ENCODE results near the gene PLEKHH1. TPM values are rescaled to one million over a fixed set of nuclear protein-coding genes. Genes with fewer than 3 reads are reported as not detected.
A peak's percentile ranks its signal among the peaks of the same experiment; 100 is the strongest.
"Not testable (repeated sequence)": the region's sequence is repeated elsewhere in the genome, so short reads cannot be mapped to it uniquely, and the experiment has no call there.

The PLEKHH1 gene
- total and polyA plus RNA-seq, 4 donors: 0.46 to 2.4 (median 0.89) TPM

DNA sequence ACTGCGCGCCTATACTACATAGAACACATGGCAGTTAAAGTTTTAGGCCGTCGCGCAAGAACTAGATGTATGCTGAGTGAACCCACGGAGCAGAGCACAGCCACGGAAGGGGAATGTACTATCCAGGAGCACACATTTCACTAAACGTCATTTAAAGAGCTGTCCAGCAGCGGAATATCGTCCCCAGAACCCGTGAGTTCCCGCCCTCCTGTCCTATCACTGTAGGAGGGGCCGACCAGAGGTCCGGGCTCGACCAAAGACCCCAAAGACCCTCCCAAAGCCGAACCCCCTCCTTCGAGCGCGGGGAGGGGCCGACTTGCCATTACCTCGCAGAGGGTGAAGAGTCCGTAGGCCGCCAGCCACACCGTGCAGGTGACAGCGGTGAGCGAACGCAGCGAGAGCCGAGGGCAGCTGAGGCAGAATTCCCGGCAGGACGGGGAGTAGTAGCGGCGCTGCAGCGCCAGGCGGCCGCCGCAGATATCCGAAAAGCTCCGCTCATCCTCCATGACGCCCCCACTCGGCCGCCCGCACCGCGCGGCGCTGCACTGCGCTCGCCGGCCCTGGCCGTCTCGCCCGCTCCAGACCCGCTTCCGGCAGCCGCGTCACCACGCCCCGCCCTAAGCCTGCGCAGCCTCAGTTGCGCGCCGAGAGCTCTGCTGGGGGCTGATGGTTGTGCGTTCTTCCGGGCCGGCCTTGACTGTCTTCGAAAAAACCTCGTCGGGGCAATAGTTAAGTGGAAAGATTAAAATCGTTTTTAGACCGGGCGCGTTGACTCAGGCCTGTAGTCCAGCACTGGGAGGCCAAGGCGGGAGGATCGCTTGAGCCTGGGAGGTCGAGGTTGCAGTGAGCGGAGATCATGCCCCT, 66.8 kb downstream of the PLEKHH1 start, which contains the start of gene PIGH:
TSS of gene PIGH (minus strand) at position 571 of the 864 bp plus-strand sequence. CDS start at position 506, 65 bp downstream.
- peak within 1 kb of the TSS; percentile 82 to 94 (median 83) for H3K4me3 ChIP-seq (ENCODE audit: low read depth in 1 of 3, low read length in 3 of 3)
- no peak for TF ChIP-seq NR2F2 (IDR thresholded peaks at IDR 0.05)
- TF ChIP-seq FOXA1 (IDR thresholded peaks at IDR 0.05): no peak
- peak; percentile 76 for TF ChIP-seq YY1 (IDR thresholded peaks at IDR 0.05)
- TF ChIP-seq HNF4G (IDR thresholded peaks at IDR 0.05): no peak
- TF ChIP-seq, protein P1, sequence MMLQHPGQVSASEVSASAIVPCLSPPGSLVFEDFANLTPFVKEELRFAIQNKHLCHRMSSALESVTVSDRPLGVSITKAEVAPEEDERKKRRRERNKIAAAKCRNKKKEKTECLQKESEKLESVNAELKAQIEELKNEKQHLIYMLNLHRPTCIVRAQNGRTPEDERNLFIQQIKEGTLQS (IDR thresholded peaks at IDR 0.05): no peak
- TF ChIP-seq RXRA (IDR thresholded peaks at IDR 0.05): no peak
- peak in 1 of 2 donors; percentile 19 for TF ChIP-seq EGR1 (IDR thresholded peaks at IDR 0.05; ENCODE audit: low read depth in 2 of 2)
- TF ChIP-seq SP1 (IDR thresholded peaks at IDR 0.05): peak; percentile 28
- TF ChIP-seq, protein P2, sequence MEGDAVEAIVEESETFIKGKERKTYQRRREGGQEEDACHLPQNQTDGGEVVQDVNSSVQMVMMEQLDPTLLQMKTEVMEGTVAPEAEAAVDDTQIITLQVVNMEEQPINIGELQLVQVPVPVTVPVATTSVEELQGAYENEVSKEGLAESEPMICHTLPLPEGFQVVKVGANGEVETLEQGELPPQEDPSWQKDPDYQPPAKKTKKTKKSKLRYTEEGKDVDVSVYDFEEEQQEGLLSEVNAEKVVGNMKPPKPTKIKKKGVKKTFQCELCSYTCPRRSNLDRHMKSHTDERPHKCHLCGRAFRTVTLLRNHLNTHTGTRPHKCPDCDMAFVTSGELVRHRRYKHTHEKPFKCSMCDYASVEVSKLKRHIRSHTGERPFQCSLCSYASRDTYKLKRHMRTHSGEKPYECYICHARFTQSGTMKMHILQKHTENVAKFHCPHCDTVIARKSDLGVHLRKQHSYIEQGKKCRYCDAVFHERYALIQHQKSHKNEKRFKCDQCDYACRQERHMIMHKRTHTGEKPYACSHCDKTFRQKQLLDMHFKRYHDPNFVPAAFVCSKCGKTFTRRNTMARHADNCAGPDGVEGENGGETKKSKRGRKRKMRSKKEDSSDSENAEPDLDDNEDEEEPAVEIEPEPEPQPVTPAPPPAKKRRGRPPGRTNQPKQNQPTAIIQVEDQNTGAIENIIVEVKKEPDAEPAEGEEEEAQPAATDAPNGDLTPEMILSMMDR (IDR thresholded peaks at IDR 0.05; ENCODE audit: low read depth, low read length, missing input control): peak; percentile 44
- TF ChIP-seq RAD21 (IDR thresholded peaks at IDR 0.05): peak in 1 of 2 donors; percentile 36
- peak in 1 of 2 donors; percentile 78 for TF ChIP-seq GABPA (IDR thresholded peaks at IDR 0.05 in 1 of 2, conservative IDR thresholded peaks at IDR 0.05 in 1 of 2)
- TF ChIP-seq, protein P3, sequence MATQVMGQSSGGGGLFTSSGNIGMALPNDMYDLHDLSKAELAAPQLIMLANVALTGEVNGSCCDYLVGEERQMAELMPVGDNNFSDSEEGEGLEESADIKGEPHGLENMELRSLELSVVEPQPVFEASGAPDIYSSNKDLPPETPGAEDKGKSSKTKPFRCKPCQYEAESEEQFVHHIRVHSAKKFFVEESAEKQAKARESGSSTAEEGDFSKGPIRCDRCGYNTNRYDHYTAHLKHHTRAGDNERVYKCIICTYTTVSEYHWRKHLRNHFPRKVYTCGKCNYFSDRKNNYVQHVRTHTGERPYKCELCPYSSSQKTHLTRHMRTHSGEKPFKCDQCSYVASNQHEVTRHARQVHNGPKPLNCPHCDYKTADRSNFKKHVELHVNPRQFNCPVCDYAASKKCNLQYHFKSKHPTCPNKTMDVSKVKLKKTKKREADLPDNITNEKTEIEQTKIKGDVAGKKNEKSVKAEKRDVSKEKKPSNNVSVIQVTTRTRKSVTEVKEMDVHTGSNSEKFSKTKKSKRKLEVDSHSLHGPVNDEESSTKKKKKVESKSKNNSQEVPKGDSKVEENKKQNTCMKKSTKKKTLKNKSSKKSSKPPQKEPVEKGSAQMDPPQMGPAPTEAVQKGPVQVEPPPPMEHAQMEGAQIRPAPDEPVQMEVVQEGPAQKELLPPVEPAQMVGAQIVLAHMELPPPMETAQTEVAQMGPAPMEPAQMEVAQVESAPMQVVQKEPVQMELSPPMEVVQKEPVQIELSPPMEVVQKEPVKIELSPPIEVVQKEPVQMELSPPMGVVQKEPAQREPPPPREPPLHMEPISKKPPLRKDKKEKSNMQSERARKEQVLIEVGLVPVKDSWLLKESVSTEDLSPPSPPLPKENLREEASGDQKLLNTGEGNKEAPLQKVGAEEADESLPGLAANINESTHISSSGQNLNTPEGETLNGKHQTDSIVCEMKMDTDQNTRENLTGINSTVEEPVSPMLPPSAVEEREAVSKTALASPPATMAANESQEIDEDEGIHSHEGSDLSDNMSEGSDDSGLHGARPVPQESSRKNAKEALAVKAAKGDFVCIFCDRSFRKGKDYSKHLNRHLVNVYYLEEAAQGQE (IDR thresholded peaks at IDR 0.05): peak; percentile 97
- H3K4me1 ChIP-seq (ENCODE audit: control insufficient read depth in 4 of 4, insufficient read depth in 4 of 4, low read length in 3 of 4): peaks cover 3 to 12% (median 8%) of the 10 kb centered on the region in 4 donors
- H3K27me3 ChIP-seq (ENCODE audit: control insufficient read depth in 4 of 4, insufficient read depth in 4 of 4, low read length in 3 of 4): no peaks in the 10 kb centered on the region
- H3K9me3 ChIP-seq (ENCODE audit: control insufficient read depth in 4 of 4, low read length in 3 of 4): no peaks in the 10 kb centered on the region
- 4% methylated on average over 77 of the region's 77 CpGs for WGBS
- DNase-seq (ENCODE audit: low spot score): peak; percentile 96
- H3K9ac ChIP-seq (ENCODE audit: low read depth in 1 of 2, low read length in 2 of 2): peak within 1 kb of the TSS; percentile 59 to 90
- H3K36me3 ChIP-seq (ENCODE audit: control insufficient read depth in 4 of 4, insufficient read depth in 3 of 4, low read depth in 1 of 4, low read length in 3 of 4): no peaks in the 10 kb centered on the region
- H3K27ac ChIP-seq (ENCODE audit: low read depth in 1 of 2, low read length in 2 of 2): peak within 1 kb of the TSS; percentile 91 to 94

DNA sequence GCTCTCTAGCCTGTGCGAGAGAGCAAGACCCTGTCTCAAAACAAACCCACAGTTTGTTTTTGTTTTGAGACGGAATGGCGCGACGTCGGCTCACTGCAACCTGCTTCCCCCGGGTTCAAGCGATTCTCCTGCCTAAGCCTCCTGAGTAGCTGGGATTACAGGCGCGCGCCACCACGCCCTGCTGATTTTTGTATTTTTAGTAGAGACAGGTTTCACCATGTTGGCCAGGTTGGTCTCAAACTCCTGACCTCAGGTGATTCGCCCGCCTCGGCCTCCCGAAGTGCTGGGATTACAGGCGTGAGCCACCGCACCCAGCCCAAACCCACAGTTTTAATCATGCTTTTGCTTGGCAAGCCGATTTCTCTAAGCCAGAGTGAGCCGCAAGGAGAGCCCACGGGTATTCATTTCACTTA, 67.5 kb downstream of the PLEKHH1 start:
- Histone ChIP-seq H3K4me1 (ENCODE audit: control insufficient read depth in 4 of 4, insufficient read depth in 4 of 4, low read length in 3 of 4) (peaks cover 3 to 12% (median 8%) of the 10 kb centered on the region in 4 donors), H3K4me3 (ENCODE audit: low read depth in 1 of 3, low read length in 3 of 3) (peak overlapping the region; percentile 82 to 94 (median 83)), H3K27ac (ENCODE audit: low read depth in 1 of 2, low read length in 2 of 2) (peak overlapping the region; percentile 91 to 94)
- H3K9me3 ChIP-seq (ENCODE audit: control insufficient read depth in 4 of 4, low read length in 3 of 4); DNase-seq (ENCODE audit: low spot score); H3K9ac ChIP-seq (ENCODE audit: low read depth in 1 of 2, low read length in 2 of 2); H3K36me3 ChIP-seq (ENCODE audit: control insufficient read depth in 4 of 4, insufficient read depth in 3 of 4, low read depth in 1 of 4, low read length in 3 of 4); H3K27me3 ChIP-seq (ENCODE audit: control insufficient read depth in 4 of 4, insufficient read depth in 4 of 4, low read length in 3 of 4): not testable (repeated sequence)
- 91% methylated on average over 21 of the region's 21 CpGs for WGBS

Data from liver (tissue), 9 donors.